RWPE1 (cell line): ENCODE data around the gene CD300LB.

Source experiments
- CTCF ChIA-PET: fragments of 350-600 bp; sonication (Branson Sonifier 250); formaldehyde crosslinking; extraction: SDS; loops from one replicate; lab custom pipeline; 2021; lab: Yijun Ruan, JAX
- POLR2A ChIA-PET: fragments of 400-600 bp; formaldehyde crosslinking; extraction: SDS; loops from one replicate; lab custom pipeline; 2020; ENCODE audit warnings: antibody characterized with exemption; ENCODE audit not compliant: low non-redundant PET; lab: Yijun Ruan, JAX
- DNase-seq: peaks from one replicate; pipeline ENCODE4 v3.0.0; 2012; ENCODE audit warnings: low spot score
- H3K27ac ChIP-seq: fragments of 450-650 bp; 2 replicates; pipeline ENCODE4 v1.5.1; 2017
- TF ChIP-seq, protein P1 (sequence below): fragments of 450-650 bp; conservative IDR thresholded peaks from 2 replicates; pipeline ENCODE4 v1.5.1; 2017; ENCODE audit warnings: low read depth, mild to moderate bottlenecking

Gene CD300LB

GRCh38 chr17:74478420-74479100 lies 52.7 kb downstream of the CD300LB start:
- TF ChIP-seq, protein P1, sequence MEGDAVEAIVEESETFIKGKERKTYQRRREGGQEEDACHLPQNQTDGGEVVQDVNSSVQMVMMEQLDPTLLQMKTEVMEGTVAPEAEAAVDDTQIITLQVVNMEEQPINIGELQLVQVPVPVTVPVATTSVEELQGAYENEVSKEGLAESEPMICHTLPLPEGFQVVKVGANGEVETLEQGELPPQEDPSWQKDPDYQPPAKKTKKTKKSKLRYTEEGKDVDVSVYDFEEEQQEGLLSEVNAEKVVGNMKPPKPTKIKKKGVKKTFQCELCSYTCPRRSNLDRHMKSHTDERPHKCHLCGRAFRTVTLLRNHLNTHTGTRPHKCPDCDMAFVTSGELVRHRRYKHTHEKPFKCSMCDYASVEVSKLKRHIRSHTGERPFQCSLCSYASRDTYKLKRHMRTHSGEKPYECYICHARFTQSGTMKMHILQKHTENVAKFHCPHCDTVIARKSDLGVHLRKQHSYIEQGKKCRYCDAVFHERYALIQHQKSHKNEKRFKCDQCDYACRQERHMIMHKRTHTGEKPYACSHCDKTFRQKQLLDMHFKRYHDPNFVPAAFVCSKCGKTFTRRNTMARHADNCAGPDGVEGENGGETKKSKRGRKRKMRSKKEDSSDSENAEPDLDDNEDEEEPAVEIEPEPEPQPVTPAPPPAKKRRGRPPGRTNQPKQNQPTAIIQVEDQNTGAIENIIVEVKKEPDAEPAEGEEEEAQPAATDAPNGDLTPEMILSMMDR, result no peak
- no peak for DNase-seq
- ChIA-PET CTCF (interaction anchor here (0.9 kb wide), 1 partner anchor 111 kb away, joined by 3 read pairs; no protein-coding TSS in a partner anchor), POLR2A (no interaction called here)
- H3K27ac ChIP-seq, result no peak overlapping the region

DNA sequence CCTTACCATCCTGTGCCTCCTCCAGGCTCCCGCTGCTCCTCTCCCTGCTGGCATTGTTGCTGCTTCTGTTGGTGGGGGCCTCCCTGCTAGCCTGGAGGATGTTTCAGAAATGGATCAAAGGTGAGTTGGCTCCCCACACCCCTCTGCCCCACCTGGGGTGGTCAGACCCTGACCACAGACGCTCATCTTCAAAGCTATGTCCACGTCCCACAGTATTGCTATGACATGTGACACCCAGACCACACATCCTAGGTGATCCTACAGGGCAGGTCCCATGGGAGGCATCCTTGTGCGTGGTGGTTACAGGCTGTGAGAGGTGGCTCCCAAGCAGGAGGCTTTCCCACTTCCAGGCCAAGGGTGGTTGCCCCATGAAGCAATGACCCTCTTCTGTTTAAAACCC lies 53.9 kb downstream of the CD300LB start:
- TF ChIP-seq, protein P1, result no peak
- ChIA-PET POLR2A (no interaction called here), CTCF (interaction anchor here (0.9 kb wide), 1 partner anchor 110 kb away, joined by 3 read pairs; no protein-coding TSS in a partner anchor)
- no peak overlapping the region for H3K27ac ChIP-seq
- DNase-seq, result no peak

GRCh38 chr17:74475189-74475588 lies 56.1 kb downstream of the CD300LB start:
- ChIA-PET CTCF (no interaction called here), POLR2A (no interaction called here)
- TF ChIP-seq, protein P1, result no peak
- no peak for DNase-seq
- no peak overlapping the region for H3K27ac ChIP-seq

- ChIA-PET CTCF (no interaction called here), POLR2A (no interaction called here)
- no peak for DNase-seq
- H3K27ac ChIP-seq, result no peak overlapping the region
- TF ChIP-seq, protein P1, result no peak
Observed at GRCh38 chr17:74474043-74474792, 57.1 kb downstream of the CD300LB start.

- CTCF ChIA-PET, result no interaction called here
- no peak for DNase-seq
- POLR2A ChIA-PET, result no interaction called here
- TF ChIP-seq, protein P1, result no peak
- no peak overlapping the region for H3K27ac ChIP-seq
Observed at GRCh38 chr17:74473294-74473693, 58.0 kb downstream of the CD300LB start.

GRCh38 chr17:74472890-74473289 lies 58.4 kb downstream of the CD300LB start:
- CTCF ChIA-PET, result no interaction called here
- POLR2A ChIA-PET, result no interaction called here
- no peak overlapping the region for H3K27ac ChIP-seq
- TF ChIP-seq, protein P1, result no peak
- DNase-seq, result no peak
